ENCODE data around the gene SORBS1. TPM values are rescaled to one million over a fixed set of nuclear protein-coding genes. Genes with fewer than 3 reads are reported as not detected.

SORBS1 gene
- total and polyA plus RNA-seq, 9 of the 15 experiments (the other 6 are each of a cell fraction or from before 2014, with no cell fraction given), result 2.0 to 13.3 (median 6.5) TPM

DNA sequence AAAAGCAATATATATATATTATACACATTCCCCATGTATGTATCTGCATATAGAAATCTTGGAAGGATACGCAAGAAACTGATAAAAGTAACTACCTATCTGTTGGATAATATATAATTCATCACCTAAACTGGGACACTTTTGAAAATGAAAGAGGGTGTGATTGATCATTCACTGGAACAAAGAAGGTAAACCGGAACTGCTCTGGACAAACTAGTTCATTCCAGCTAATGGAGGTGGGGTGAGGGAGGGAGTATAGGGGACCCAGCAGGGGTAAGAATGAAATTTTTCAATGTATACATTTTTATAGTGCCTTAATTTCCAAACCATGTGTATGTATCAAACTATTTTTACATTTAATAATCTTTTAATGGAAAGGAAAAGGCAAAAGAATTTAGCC, 25.6 kb downstream of the SORBS1 start:
- no peak for ATAC-seq
- H2AFZ ChIP-seq (ENCODE audit: low read depth, low read length), result no peak overlapping the region
- ChIA-PET CTCF (ENCODE audit: low intra/inter-chr PET ratio) (no interaction called here), POLR2A (interaction anchor here (1.1 to 1.3 kb wide), 2 partner anchors 9 to 23 kb away, joined by 3 read pairs; no protein-coding TSS in a partner anchor)
- WGBS (ENCODE audit: insufficient coverage, low coverage, missing lambda C conversion rate), result 29% methylated on average over 2 of the region's 2 CpGs
- no peak overlapping the region for H3K9ac ChIP-seq (ENCODE audit: insufficient read depth in 1 of 2, low read depth in 2 of 2, low read length in 2 of 2)
- BruUV-seq (replicated peaks), result no TSS peak
- no peaks in the 10 kb centered on the region for H3K27me3 ChIP-seq (ENCODE audit: control insufficient read depth in 2 of 2, insufficient read depth in 2 of 2, low read length in 2 of 2)
- in situ Hi-C loops (cut with MboI) (no loop called here), intact Hi-C loops (cut with micrococcal nuclease) (no loop called here)
- peak overlapping the region; percentile 5; the same call in 1 of the 2 replicates for H3K4me2 ChIP-seq (ENCODE audit: insufficient read depth, low read length)
- DNase-seq (ENCODE audit: extremely low read depth in 1 of 4, low spot score in 3 of 4), result no peak
- H4K20me1 ChIP-seq (replicated peaks; ENCODE audit: control insufficient read depth, insufficient read depth, low read length), result no peaks in the 10 kb centered on the region
- peaks cover 29 to 64% of the 10 kb centered on the region in 2 experiments for H3K4me1 ChIP-seq (replicated peaks in 1 of 2; ENCODE audit: control insufficient read depth in 2 of 2, insufficient read depth in 2 of 2, low read length in 2 of 2)
- H3K9me3 ChIP-seq (replicated peaks; ENCODE audit: control insufficient read depth, insufficient read depth, low read depth, low read length), result no peaks in the 10 kb centered on the region
- H3K36me3 ChIP-seq (ENCODE audit: control insufficient read depth, insufficient read depth, low read length), result no peaks in the 10 kb centered on the region; the same call in 2 of the 3 replicates
- no peak for TF ChIP-seq ZNF175 (CRISPR knock-in tag; IDR thresholded peaks at IDR 0.05; ENCODE audit: low read depth)
- TF ChIP-seq RNF2 (IDR thresholded peaks at IDR 0.05), result no peak
- TF ChIP-seq, protein P1, sequence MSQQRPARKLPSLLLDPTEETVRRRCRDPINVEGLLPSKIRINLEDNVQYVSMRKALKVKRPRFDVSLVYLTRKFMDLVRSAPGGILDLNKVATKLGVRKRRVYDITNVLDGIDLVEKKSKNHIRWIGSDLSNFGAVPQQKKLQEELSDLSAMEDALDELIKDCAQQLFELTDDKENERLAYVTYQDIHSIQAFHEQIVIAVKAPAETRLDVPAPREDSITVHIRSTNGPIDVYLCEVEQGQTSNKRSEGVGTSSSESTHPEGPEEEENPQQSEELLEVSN (IDR thresholded peaks at IDR 0.05; ENCODE audit: borderline replicate concordance in 1 of 2, extremely low read depth in 1 of 2, insufficient read depth in 1 of 2, insufficient read length in 1 of 2, low read depth in 1 of 2, low read length in 1 of 2, poor library complexity in 1 of 2, severe bottlenecking in 1 of 2), result no peak
- TF ChIP-seq, protein P2, sequence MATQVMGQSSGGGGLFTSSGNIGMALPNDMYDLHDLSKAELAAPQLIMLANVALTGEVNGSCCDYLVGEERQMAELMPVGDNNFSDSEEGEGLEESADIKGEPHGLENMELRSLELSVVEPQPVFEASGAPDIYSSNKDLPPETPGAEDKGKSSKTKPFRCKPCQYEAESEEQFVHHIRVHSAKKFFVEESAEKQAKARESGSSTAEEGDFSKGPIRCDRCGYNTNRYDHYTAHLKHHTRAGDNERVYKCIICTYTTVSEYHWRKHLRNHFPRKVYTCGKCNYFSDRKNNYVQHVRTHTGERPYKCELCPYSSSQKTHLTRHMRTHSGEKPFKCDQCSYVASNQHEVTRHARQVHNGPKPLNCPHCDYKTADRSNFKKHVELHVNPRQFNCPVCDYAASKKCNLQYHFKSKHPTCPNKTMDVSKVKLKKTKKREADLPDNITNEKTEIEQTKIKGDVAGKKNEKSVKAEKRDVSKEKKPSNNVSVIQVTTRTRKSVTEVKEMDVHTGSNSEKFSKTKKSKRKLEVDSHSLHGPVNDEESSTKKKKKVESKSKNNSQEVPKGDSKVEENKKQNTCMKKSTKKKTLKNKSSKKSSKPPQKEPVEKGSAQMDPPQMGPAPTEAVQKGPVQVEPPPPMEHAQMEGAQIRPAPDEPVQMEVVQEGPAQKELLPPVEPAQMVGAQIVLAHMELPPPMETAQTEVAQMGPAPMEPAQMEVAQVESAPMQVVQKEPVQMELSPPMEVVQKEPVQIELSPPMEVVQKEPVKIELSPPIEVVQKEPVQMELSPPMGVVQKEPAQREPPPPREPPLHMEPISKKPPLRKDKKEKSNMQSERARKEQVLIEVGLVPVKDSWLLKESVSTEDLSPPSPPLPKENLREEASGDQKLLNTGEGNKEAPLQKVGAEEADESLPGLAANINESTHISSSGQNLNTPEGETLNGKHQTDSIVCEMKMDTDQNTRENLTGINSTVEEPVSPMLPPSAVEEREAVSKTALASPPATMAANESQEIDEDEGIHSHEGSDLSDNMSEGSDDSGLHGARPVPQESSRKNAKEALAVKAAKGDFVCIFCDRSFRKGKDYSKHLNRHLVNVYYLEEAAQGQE (IDR thresholded peaks at IDR 0.05; ENCODE audit: borderline replicate concordance), result peak; percentile 42
- TF ChIP-seq, protein P2 (CRISPR knock-in tag; IDR thresholded peaks at IDR 0.05; ENCODE audit: low read depth), result no peak
- TF ChIP-seq ZBTB7A (IDR thresholded peaks at IDR 0.05; ENCODE audit: borderline replicate concordance, control insufficient read depth, low read depth, low read length), result no peak
- TF ChIP-seq, protein P3, sequence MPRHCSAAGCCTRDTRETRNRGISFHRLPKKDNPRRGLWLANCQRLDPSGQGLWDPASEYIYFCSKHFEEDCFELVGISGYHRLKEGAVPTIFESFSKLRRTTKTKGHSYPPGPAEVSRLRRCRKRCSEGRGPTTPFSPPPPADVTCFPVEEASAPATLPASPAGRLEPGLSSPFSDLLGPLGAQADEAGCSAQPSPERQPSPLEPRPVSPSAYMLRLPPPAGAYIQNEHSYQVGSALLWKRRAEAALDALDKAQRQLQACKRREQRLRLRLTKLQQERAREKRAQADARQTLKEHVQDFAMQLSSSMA (CRISPR knock-in tag; IDR thresholded peaks at IDR 0.05), result no peak
- FAIRE-seq, result no peak
- H3K79me2 ChIP-seq (ENCODE audit: control insufficient read depth, insufficient read depth, low read length), result peaks cover 24% of the 10 kb centered on the region; the same call in 2 of the 3 replicates
- no peaks in the 10 kb centered on the region for H3K9me1 ChIP-seq (ENCODE audit: control insufficient read depth, insufficient read depth, low read length)
- H3K27ac ChIP-seq (ENCODE audit: extremely low read depth, low read depth, low read length), result no peak overlapping the region
- H3K4me3 ChIP-seq, result no peak overlapping the region
